ENCODE measurements around the gene PINK1.
"Not testable (repeated sequence)": the region's sequence is repeated elsewhere in the genome, so short reads cannot be mapped to it uniquely, and the experiment has no call there.

The PINK1 gene

DNA sequence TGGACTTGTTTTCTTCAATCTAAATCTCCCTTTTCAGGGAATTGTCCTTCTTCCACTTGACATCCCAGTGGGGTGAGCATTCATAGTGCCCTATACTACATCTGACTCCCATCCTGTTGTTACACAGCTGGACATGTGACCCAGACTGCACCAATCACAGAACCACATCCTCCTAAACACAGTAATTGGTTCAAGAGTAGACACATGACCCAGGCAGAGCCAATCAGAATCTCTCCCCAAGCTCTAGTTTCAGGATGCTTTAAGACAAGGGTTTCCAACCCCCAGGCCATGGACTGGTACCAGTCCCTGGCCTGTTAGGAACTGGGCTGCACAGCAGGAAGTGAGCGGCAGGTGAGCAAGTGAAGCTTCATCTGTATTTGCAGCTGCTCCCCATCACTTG, 33.5 kb downstream of the PINK1 start:
- DNase-seq (ENCODE audit: low spot score): no peak

GRCh38 chr1:20668581-20668980, 35.3 kb downstream of the PINK1 start:
- DNase-seq (ENCODE audit: low spot score): no peak
- TF ChIP-seq, protein P1, sequence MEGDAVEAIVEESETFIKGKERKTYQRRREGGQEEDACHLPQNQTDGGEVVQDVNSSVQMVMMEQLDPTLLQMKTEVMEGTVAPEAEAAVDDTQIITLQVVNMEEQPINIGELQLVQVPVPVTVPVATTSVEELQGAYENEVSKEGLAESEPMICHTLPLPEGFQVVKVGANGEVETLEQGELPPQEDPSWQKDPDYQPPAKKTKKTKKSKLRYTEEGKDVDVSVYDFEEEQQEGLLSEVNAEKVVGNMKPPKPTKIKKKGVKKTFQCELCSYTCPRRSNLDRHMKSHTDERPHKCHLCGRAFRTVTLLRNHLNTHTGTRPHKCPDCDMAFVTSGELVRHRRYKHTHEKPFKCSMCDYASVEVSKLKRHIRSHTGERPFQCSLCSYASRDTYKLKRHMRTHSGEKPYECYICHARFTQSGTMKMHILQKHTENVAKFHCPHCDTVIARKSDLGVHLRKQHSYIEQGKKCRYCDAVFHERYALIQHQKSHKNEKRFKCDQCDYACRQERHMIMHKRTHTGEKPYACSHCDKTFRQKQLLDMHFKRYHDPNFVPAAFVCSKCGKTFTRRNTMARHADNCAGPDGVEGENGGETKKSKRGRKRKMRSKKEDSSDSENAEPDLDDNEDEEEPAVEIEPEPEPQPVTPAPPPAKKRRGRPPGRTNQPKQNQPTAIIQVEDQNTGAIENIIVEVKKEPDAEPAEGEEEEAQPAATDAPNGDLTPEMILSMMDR (IDR thresholded peaks at IDR 0.05; ENCODE audit: extremely low read depth, missing control alignments): no peak

More for the DNA sequence above, 33.5 kb downstream of the PINK1 start:
- TF ChIP-seq, protein P1 (IDR thresholded peaks at IDR 0.05; ENCODE audit: extremely low read depth, missing control alignments): no peak

- TF ChIP-seq, protein P1 (IDR thresholded peaks at IDR 0.05; ENCODE audit: extremely low read depth, missing control alignments): no peak
- no peak for DNase-seq (ENCODE audit: low spot score)
Observed at GRCh38 chr1:20670936-20671335, 37.7 kb downstream of the PINK1 start.

DNA sequence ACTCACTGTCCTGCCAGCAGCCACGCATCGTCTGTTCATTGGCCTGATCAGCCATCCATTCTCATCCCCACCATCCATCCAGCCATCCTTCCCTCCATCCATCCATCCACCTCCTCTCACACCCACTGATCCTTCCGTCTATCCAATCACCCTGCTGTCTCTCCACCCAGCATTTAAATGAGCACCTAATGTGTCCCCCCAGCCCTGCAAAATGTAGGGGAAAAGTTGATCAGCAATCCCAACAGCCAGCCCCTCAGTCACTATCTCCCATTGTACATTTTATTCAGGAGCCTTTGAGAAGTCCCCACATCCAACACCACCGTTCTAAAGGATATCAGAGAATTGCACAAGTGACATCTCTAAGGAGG, 39.0 kb downstream of the PINK1 start:
- no peak for DNase-seq (ENCODE audit: low spot score)
- TF ChIP-seq, protein P1 (IDR thresholded peaks at IDR 0.05; ENCODE audit: extremely low read depth, missing control alignments): no peak

- DNase-seq (ENCODE audit: low spot score): not testable (repeated sequence)
Observed at GRCh38 chr1:20673626-20674025, 40.4 kb downstream of the PINK1 start.

DNA sequence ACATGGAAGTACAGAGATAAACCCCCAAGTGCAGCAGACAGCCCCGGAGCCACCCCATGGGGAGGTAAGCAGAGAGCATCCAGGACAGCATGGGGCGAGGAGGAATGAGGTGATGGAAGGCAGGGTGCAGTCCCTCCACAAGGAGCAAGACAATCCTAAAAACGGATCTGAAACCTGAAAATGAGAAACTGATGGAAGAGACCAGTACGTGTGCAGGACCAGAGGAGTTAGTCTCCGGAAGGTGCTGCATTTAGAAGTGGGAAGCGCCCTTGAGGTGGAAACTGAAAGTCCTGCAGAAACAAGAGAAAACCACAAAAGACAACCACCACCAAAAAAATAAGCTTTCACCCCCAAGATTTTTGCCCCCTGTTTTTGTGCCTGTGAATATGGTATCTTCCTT, 45.3 kb downstream of the PINK1 start:
- TF ChIP-seq, protein P1 (IDR thresholded peaks at IDR 0.05; ENCODE audit: extremely low read depth, missing control alignments): no peak
- peak; percentile 60 for DNase-seq (ENCODE audit: low spot score)

- no peak for DNase-seq (ENCODE audit: low spot score)
- TF ChIP-seq, protein P1 (IDR thresholded peaks at IDR 0.05; ENCODE audit: extremely low read depth, missing control alignments): no peak
Observed at GRCh38 chr1:20680269-20680668, 47.0 kb downstream of the PINK1 start.

DNA sequence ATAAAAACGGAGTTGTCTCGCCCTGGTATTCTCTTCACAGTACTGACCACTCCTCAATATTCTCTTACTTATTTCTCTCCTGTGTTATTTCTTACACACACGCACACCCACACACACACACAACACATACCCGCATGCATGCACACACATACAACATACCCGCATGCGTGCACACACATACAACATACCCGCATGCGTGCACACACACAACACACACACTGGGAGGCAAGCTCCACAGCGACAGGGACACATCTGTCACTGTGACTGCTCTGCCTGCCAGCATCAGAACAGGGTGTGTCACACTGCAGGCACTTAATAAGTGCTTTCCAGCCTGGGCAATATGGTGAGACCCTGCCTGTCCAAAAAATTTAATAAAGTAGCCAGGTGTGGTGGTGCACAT, 48.7 kb downstream of the PINK1 start:
- TF ChIP-seq, protein P1 (IDR thresholded peaks at IDR 0.05; ENCODE audit: extremely low read depth, missing control alignments): no peak
- DNase-seq (ENCODE audit: low spot score): no peak
